H1 (cell line): Measurements from ENCODE around the gene SSBP3. TPM values are rescaled to one million over a fixed set of nuclear protein-coding genes. Genes with fewer than 3 reads are reported as not detected.

Experiments
- CHD7 ChIP-seq: fragments of 300-600 bp; sonication (generic); IDR thresholded peaks from 2 replicates; pipeline ENCODE4 v1.7.1; 2012; ENCODE audit warnings: low read length, moderate library complexity, mild to moderate bottlenecking, inconsistent platforms; ENCODE audit not compliant: insufficient replicate concordance
- EGR1 ChIP-seq: IDR thresholded peaks from 2 replicates; pipeline ENCODE4 v1.6.1; 2011; ENCODE audit warnings: low read depth, low read length, borderline replicate concordance
- polyA plus RNA-seq, 7 experiments: library from polyadenylated mRNA; depleted of rRNA in 3 of 7; stranded (reverse) in 5 of 7; unstranded in 2 of 7; fragments of >200 nt in 5 of 7; fragments of 200-250 nt in 2 of 7; gene quantifications; 1 replicate in 5 of 7; 2 replicates in 1 of 7; 4 replicates in 1 of 7; pipeline versions ENCODE4 v1.2.1 to v1.2.3, GENCODE V29; 2011 to 2013; ENCODE audit warnings: missing spikeins in 2 of 7, mixed read lengths in 2 of 7
- total RNA-seq: library from RNA; stranded (reverse); fragmentation: NEBNext Ultra II Directional; extraction: Animal tissue kit (Norgen Biotek cat#: 25700); gene quantifications from 2 replicates; pipeline ENCODE4 v1.2.1, GENCODE V29; 2021

The SSBP3 gene
- total and polyA plus RNA-seq, 2 of the 8 experiments (the other 6 are each of a cell fraction or from before 2014, with no cell fraction given) = 99.7 to 133 TPM

- TF ChIP-seq CHD7 = no peak
- TF ChIP-seq EGR1 = no peak
These were observed 214.7 kb downstream of the SSBP3 start (continued) for GRCh38 chr1:54191525-54191924.
